HepG2 (cell line): ENCODE measurements around the gene COL4A2. TPM values are rescaled to one million over a fixed set of nuclear protein-coding genes. Genes with fewer than 3 reads are reported as not detected.

ENCODE experiments used
- ATAC-seq: fragments of 200-7000 bp; cut with Tn5 transposase; 3 replicates; pipeline ENCODE4 v1.9.1; 2020; ENCODE audit warnings: mild to moderate bottlenecking, moderate library complexity
- BruUV-seq: library from RNA; stranded (reverse); fragments of 400-500 nt; replicated peaks from 2 replicates; lab custom pipeline; 2021; lab: Mats Ljungman, UMichigan
- CTCF ChIA-PET: fragments of 300-600 bp; formaldehyde crosslinking; extraction: SDS; loops from one replicate; lab custom pipeline; 2021; ENCODE audit warnings: low total read pairs, inconsistent platforms, low intra/inter-chr PET ratio; lab: Yijun Ruan, JAX
- POLR2A ChIA-PET: fragments of 350-600 bp; sonication (Branson Sonifier 250); formaldehyde crosslinking; loops from one replicate; lab custom pipeline; 2020; ENCODE audit warnings: antibody characterized with exemption, inconsistent platforms; lab: Yijun Ruan, JAX
- DNase-seq: peaks from one replicate; pipeline ENCODE4 v3.0.0-alpha.2; 2015; ENCODE audit warnings: low spot score
- FAIRE-seq: peaks from 3 replicates; lab custom pipeline; 2011; peaks lifted over from hg19 to GRCh38; lab: Jason Lieb, UNC
- H2AFZ ChIP-seq: one replicate; pipeline ENCODE4 v1.6.1; 2011; ENCODE audit warnings: low read length, inconsistent platforms
- H3K27ac ChIP-seq: fragments of 300-600 bp; 3 replicates; pipeline ENCODE4 v1.8.0; 2011; ENCODE audit warnings: mixed run types, mild to moderate bottlenecking, mixed read lengths, low read length, inconsistent platforms; ENCODE audit not compliant: insufficient read depth; ENCODE audit errors: extremely low read length
- H3K27me3 ChIP-seq, 2 experiments: fragments of 200-600 bp in 1 of 2; 2 replicates in 1 of 2; 3 replicates in 1 of 2; pipeline versions ENCODE4 v1.6.0 to v1.8.0; 2011; ENCODE audit warnings: low read length in 2 of 2, mild to moderate bottlenecking in 2 of 2, moderate library complexity in 2 of 2, inconsistent platforms in 1 of 2; ENCODE audit not compliant: insufficient read depth in 2 of 2, control insufficient read depth in 1 of 2
- H3K36me3 ChIP-seq, 2 experiments: fragments of 200-600 bp in 1 of 2; replicated peaks in 1 of 2; 2 replicates in 1 of 2; 3 replicates in 1 of 2; pipeline versions ENCODE4 v1.5.1 to v1.8.0; 2011; ENCODE audit warnings: low read length in 2 of 2, inconsistent platforms in 1 of 2; ENCODE audit not compliant: insufficient read depth in 2 of 2, control insufficient read depth in 1 of 2
- H3K4me1 ChIP-seq: 2 replicates; pipeline ENCODE4 v1.5.1; 2012; ENCODE audit warnings: low read length, inconsistent platforms; ENCODE audit not compliant: insufficient read depth
- H3K4me2 ChIP-seq: 2 replicates; pipeline ENCODE4 v1.6.0; 2011; ENCODE audit warnings: low read depth, low read length, inconsistent platforms
- H3K4me3 ChIP-seq, 3 experiments: fragments of 200-600 bp in 1 of 3; sonication (generic), shearing (Covaris generic) in 1 of 3; replicated peaks in 1 of 3; 2 replicates each; pipeline ENCODE4 v1.5.1; 2011 to 2016; ENCODE audit warnings: low read length in 3 of 3, inconsistent platforms in 2 of 3, low read depth in 2 of 3, mild to moderate bottlenecking in 2 of 3, control low read depth in 1 of 3, mixed read lengths in 1 of 3; ENCODE audit not compliant: insufficient read depth in 1 of 3
- H3K79me2 ChIP-seq: one replicate; pipeline ENCODE4 v1.6.1; 2011; ENCODE audit warnings: low read length, inconsistent platforms; ENCODE audit not compliant: insufficient read depth
- H3K9ac ChIP-seq: 2 replicates; pipeline ENCODE4 v1.6.0; 2011; ENCODE audit warnings: mild to moderate bottlenecking, low read depth, low read length, inconsistent platforms; ENCODE audit not compliant: insufficient read depth
- H3K9me3 ChIP-seq: 2 replicates; pipeline ENCODE4 v1.5.1; 2012; ENCODE audit warnings: mild to moderate bottlenecking, low read length
- H4K20me1 ChIP-seq: 2 replicates; pipeline ENCODE4 v1.6.0; 2011; ENCODE audit warnings: inconsistent platforms, mild to moderate bottlenecking, low read length, moderate library complexity; ENCODE audit not compliant: insufficient read depth
- DBP ChIP-seq: sonication (generic); formaldehyde crosslinking; IDR thresholded peaks from 2 replicates; pipeline ENCODE4 v1.4.0; 2020; ENCODE audit warnings: missing genetic modification reagents; ENCODE audit errors: not compliant biosample characterization
- FOSL1 ChIP-seq: sonication (generic); formaldehyde crosslinking; IDR thresholded peaks from 2 replicates; pipeline ENCODE4 v1.9.0; 2021; ENCODE audit warnings: missing genetic modification reagents, borderline replicate concordance
- FOXP1 ChIP-seq, 2 experiments: fragments of 450-650 bp in 1 of 2; IDR thresholded peaks; 2 replicates each; pipeline ENCODE4 v1.6.1; 2017 to 2018; ENCODE audit warnings: antibody characterized with exemption in 1 of 2
- HOXA7 ChIP-seq: sonication (generic); formaldehyde crosslinking; IDR thresholded peaks from 2 replicates; pipeline ENCODE4 v1.8.1; 2022; ENCODE audit warnings: mild to moderate bottlenecking, missing genetic modification reagents, moderate library complexity
- PATZ1 ChIP-seq: sonication (generic); formaldehyde crosslinking; IDR thresholded peaks from 2 replicates; pipeline ENCODE4 v1.4.0; 2020; ENCODE audit warnings: missing genetic modification reagents
- PBX3 ChIP-seq: sonication (generic); formaldehyde crosslinking; IDR thresholded peaks from 2 replicates; pipeline ENCODE4 v1.8.1; 2023; ENCODE audit warnings: missing genetic modification reagents, inconsistent platforms, borderline replicate concordance
- PHF8 ChIP-seq: sonication (generic); formaldehyde crosslinking; IDR thresholded peaks from 2 replicates; pipeline ENCODE4 v1.5.0; 2020; ENCODE audit warnings: missing genetic modification reagents
- SRSF1 ChIP-seq: fragments of 200-400 bp; formaldehyde crosslinking; optimal IDR thresholded peaks from 2 replicates; pipeline ENCODE3; 2017; ENCODE audit warnings: mild to moderate bottlenecking, low read depth, low read length, moderate library complexity
- SRSF4 ChIP-seq: fragments of 200-400 bp; formaldehyde crosslinking; IDR thresholded peaks from one replicate; pipeline ENCODE4 v1.6.1; 2018; ENCODE audit warnings: mild to moderate bottlenecking, low read depth, low read length, moderate library complexity; ENCODE audit not compliant: poor library complexity, severe bottlenecking
- TEF ChIP-seq: sonication (generic); formaldehyde crosslinking; IDR thresholded peaks from 2 replicates; pipeline ENCODE4 v1.5.0; 2020; ENCODE audit warnings: missing genetic modification reagents
- TERF1 ChIP-seq: sonication (generic); formaldehyde crosslinking; IDR thresholded peaks from 2 replicates; pipeline ENCODE4 v1.8.0; 2022; ENCODE audit warnings: mild to moderate bottlenecking, missing genetic modification reagents, moderate library complexity
- TIGD3 ChIP-seq: sonication (generic); formaldehyde crosslinking; IDR thresholded peaks from 2 replicates; pipeline ENCODE4 v1.5.1; 2020; ENCODE audit warnings: mild to moderate bottlenecking, missing genetic modification reagents, borderline replicate concordance
- U2AF1 ChIP-seq: fragments of 200-400 bp; formaldehyde crosslinking; optimal IDR thresholded peaks from 2 replicates; pipeline ENCODE3; 2017; ENCODE audit warnings: mild to moderate bottlenecking, low read depth, low read length
- ZNF335 ChIP-seq: sonication (generic); formaldehyde crosslinking; IDR thresholded peaks from 2 replicates; pipeline ENCODE4 v1.4.0; 2020; ENCODE audit warnings: missing genetic modification reagents
- ZNF589 ChIP-seq: sonication (generic); formaldehyde crosslinking; conservative IDR thresholded peaks from 2 replicates; pipeline ENCODE4 v1.8.0; 2022; ENCODE audit warnings: mild to moderate bottlenecking, moderate library complexity, missing genetic modification reagents
- ZNF644 ChIP-seq: IDR thresholded peaks from 2 replicates; pipeline ENCODE4 v1.6.1; 2016; ENCODE audit warnings: low read depth
- WGBS: methylation state at CpG from one replicate; pipeline ENCODE4 v1.1.6; 2017; ENCODE audit warnings: low lambda C conversion rate; 5-methylcytosine and 5-hydroxymethylcytosine counted together
- in situ Hi-C: cut with HindIII; loops from 2 replicates; pipeline ENCODE4 v1.10.0; 2017; ENCODE audit warnings: low pct_unique_long_range_greater_than_20kb; ENCODE audit not compliant: extremely low pct_ligation_motif_present
- intact Hi-C: fragments of 100-400 bp; cut with micrococcal nuclease; formaldehyde crosslinking; loops from one replicate; pipeline ENCODE4 v1.10.0; 2022; ENCODE audit not compliant: unreplicated experiment
- polyA plus RNA-seq, 8 experiments: library from polyadenylated mRNA; depleted of rRNA in 3 of 8; stranded (reverse) in 7 of 8; unstranded in 1 of 8; fragments of >200 nt; fragmentation: Illumina TruSeq in 4 of 8; extraction: Trizol in 4 of 8; gene quantifications; 2 replicates each; pipeline versions ENCODE4 v1.2.1 to v1.2.3, GENCODE V29; 2011 to 2016; ENCODE audit warnings: low read depth in 4 of 8, missing spikeins in 1 of 8, mixed read lengths in 1 of 8; ENCODE audit not compliant: insufficient read depth in 1 of 8
- total RNA-seq, 5 experiments: library from RNA; depleted of rRNA; stranded (reverse); fragments of >200 nt; fragmentation: Illumina TruSeq; extraction: Trizol; gene quantifications; 2 replicates each; pipeline ENCODE4 v1.2.3, GENCODE V29; 2016; ENCODE audit warnings: low read depth in 1 of 5

The COL4A2 gene
- total and polyA plus RNA-seq, 2 of the 13 experiments (the other 11 are each of a cell fraction or from before 2014, with no cell fraction given): 0.22 to 1.9 TPM

GRCh38 chr13:110338441-110339101 is 31.5 kb downstream of the COL4A2 start (continued):
- TF ChIP-seq FOSL1 (no peak), PBX3 (no peak), U2AF1 (no peak), PHF8 (CRISPR knock-in tag) (no peak), ZNF644 (no peak), TEF (CRISPR knock-in tag) (no peak), HOXA7 (CRISPR knock-in tag) (no peak), DBP (CRISPR knock-in tag) (no peak)

GRCh38 chr13:110339263-110339662 is 32.2 kb downstream of the COL4A2 start:
- ATAC-seq (no peak), FAIRE-seq (no peak), DNase-seq (no peak)
- Histone ChIP-seq H4K20me1 (no peaks in the 10 kb centered on the region), H3K4me2 (no peak overlapping the region), H3K79me2 (no peaks in the 10 kb centered on the region), H2AFZ (no peak overlapping the region), H3K27ac (no peak overlapping the region), H3K9ac (no peak overlapping the region), H3K27me3 (peaks cover 4 to 61% of the 10 kb centered on the region in 2 experiments; a peak in 3 of 5 replicates), H3K4me3 (no peak overlapping the region), H3K9me3 (no peaks in the 10 kb centered on the region), H3K4me1 (no peaks in the 10 kb centered on the region), H3K36me3 (no peaks in the 10 kb centered on the region)
- CTCF ChIA-PET: no interaction called here
- no TSS peak for BruUV-seq
- POLR2A ChIA-PET: no interaction called here
- intact Hi-C loops (no loop called here), in situ Hi-C loops (no loop called here)
- 4% methylated on average over 4 of the region's 6 CpGs for WGBS
- TF ChIP-seq SRSF4: no peak
- no peak for TF ChIP-seq FOXP1 (IDR thresholded peaks at IDR 0.05)
- no peak for TF ChIP-seq FOXP1 (CRISPR knock-in tag; IDR thresholded peaks at IDR 0.05)
- no peak for TF ChIP-seq ZNF589 (CRISPR knock-in tag)
- TF ChIP-seq TIGD3 (CRISPR knock-in tag): no peak
- TF ChIP-seq ZNF335 (CRISPR knock-in tag): no peak
- no peak for TF ChIP-seq PATZ1 (CRISPR knock-in tag)
- no peak for TF ChIP-seq TERF1 (CRISPR knock-in tag)
- TF ChIP-seq SRSF1: no peak
